HCT116 (cell line): ENCODE results near the gene GPR146.

Experiments used
- CTCF ChIP-seq, 3 experiments: fragments of 200-600 bp in 1 of 3; sonication (generic) in 1 of 3; IDR thresholded peaks in 2 of 3; conservative IDR thresholded peaks in 1 of 3; 2 replicates each; pipeline ENCODE4 v1.5.1; 2012 to 2017; ENCODE audit warnings: low read depth in 2 of 3, low read length in 2 of 3, antibody characterized with exemption in 1 of 3, borderline replicate concordance in 1 of 3, control low read depth in 1 of 3, mild to moderate bottlenecking in 1 of 3, mixed read lengths in 1 of 3, mixed run types in 1 of 3, moderate library complexity in 1 of 3; ENCODE audit not compliant: insufficient read depth in 1 of 3
- ZNF274 ChIP-seq: fragments of 200-500 bp; sonication (Bioruptor generic); IDR thresholded peaks from 2 replicates; pipeline ENCODE4 v1.6.1; 2014; ENCODE audit warnings: mild to moderate bottlenecking, low read depth, low read length, inconsistent platforms

- TF ChIP-seq ZNF274: no peak
- no peak for TF ChIP-seq CTCF (IDR thresholded peaks at IDR 0.05 in 2 of 3, conservative IDR thresholded peaks at IDR 0.05 in 1 of 3; ENCODE audit: borderline replicate concordance in 1 of 3, insufficient read depth in 1 of 3, low read depth in 2 of 3, low read length in 2 of 3)
Measured at GRCh38 chr7:1021931-1022330, 22.4 kb upstream of the GPR146 start.
